ENCODE data around the gene MVB12B.

DNA sequence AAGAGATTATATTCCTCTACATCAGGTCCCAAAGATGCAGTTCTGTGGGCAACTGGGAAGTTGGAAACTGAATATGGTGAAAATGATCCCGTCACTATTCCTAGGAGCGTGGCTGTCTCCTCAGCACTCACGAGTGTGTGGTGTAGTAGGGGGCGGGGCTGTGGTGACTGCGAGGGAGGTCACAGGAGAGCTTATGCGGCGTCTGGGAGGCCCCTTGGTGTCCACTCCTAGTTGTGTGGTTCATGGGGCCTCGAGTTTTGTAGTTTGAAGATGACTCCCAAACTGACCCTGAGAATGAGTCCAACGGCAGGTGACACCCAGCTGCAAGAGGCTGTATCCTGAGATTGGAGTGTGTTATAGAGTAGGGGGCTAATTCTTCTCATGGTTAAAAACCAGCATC is 68.2 kb downstream of the MVB12B start:
- TF ChIP-seq, protein P1, sequence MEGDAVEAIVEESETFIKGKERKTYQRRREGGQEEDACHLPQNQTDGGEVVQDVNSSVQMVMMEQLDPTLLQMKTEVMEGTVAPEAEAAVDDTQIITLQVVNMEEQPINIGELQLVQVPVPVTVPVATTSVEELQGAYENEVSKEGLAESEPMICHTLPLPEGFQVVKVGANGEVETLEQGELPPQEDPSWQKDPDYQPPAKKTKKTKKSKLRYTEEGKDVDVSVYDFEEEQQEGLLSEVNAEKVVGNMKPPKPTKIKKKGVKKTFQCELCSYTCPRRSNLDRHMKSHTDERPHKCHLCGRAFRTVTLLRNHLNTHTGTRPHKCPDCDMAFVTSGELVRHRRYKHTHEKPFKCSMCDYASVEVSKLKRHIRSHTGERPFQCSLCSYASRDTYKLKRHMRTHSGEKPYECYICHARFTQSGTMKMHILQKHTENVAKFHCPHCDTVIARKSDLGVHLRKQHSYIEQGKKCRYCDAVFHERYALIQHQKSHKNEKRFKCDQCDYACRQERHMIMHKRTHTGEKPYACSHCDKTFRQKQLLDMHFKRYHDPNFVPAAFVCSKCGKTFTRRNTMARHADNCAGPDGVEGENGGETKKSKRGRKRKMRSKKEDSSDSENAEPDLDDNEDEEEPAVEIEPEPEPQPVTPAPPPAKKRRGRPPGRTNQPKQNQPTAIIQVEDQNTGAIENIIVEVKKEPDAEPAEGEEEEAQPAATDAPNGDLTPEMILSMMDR (IDR thresholded peaks at IDR 0.05 in 4 of 5, conservative IDR thresholded peaks at IDR 0.05 in 1 of 5) = no peak
- no peak for TF ChIP-seq POLR2A (IDR thresholded peaks at IDR 0.05)
